Tibial nerve (tissue), 3 donors: ENCODE data around the gene ERN1.

ENCODE experiments used
- CTCF ChIP-seq, 5 experiments: fragments of 200-600 bp in 3 of 5; fragments of 450-650 bp in 2 of 5; sonication (generic) in 3 of 5; IDR thresholded peaks; one replicate each; pipeline ENCODE4 v1.5.1; 2016 to 2019; ENCODE audit warnings: antibody characterized with exemption in 5 of 5, mild to moderate bottlenecking in 3 of 5, moderate library complexity in 2 of 5
- POLR2A ChIP-seq, 2 donors: fragments of 450-650 bp; IDR thresholded peaks; one replicate each; pipeline ENCODE4 v1.6.1; 2017; ENCODE audit warnings: antibody characterized with exemption in 2 of 2, mild to moderate bottlenecking in 2 of 2, moderate library complexity in 2 of 2

GRCh38 chr17:64171041-64171440, 41.1 kb upstream of the ERN1 start:
- no peak for TF ChIP-seq POLR2A (IDR thresholded peaks at IDR 0.05)
- TF ChIP-seq CTCF (IDR thresholded peaks at IDR 0.05) = no peak
